ENCODE results near the gene PSME3.
A peak's percentile ranks its signal among the peaks of the same experiment; 100 is the strongest.

The PSME3 gene

GRCh38 chr17:42833767-42834422 lies 698 bp downstream of the PSME3 start:
- H3K4me3 Mint-ChIP-seq: peak overlapping the region; percentile 97
- no peaks in the 10 kb centered on the region for H3K27me3 Mint-ChIP-seq
- ATAC-seq (ENCODE audit: low read depth) (no peak), DNase-seq (ENCODE audit: low spot score in 2 of 2) (no peak)
- H3K27ac Mint-ChIP-seq: peak overlapping the region; percentile 99
- H3K4me1 Mint-ChIP-seq: peaks cover 14% of the 10 kb centered on the region
- peaks cover 4% of the 10 kb centered on the region for H3K36me3 Mint-ChIP-seq
- no peaks in the 10 kb centered on the region for H3K9me3 Mint-ChIP-seq

GRCh38 chr17:42835732-42836131 lies 2.5 kb downstream of the PSME3 start:
- no peak for ATAC-seq (ENCODE audit: low read depth)
- H3K9me3 Mint-ChIP-seq: no peaks in the 10 kb centered on the region
- DNase-seq (ENCODE audit: low spot score in 2 of 2): no peak
- H3K4me3 Mint-ChIP-seq: no peak overlapping the region
- H3K27me3 Mint-ChIP-seq: no peaks in the 10 kb centered on the region
- H3K27ac Mint-ChIP-seq: no peak overlapping the region
- peaks cover 14% of the 10 kb centered on the region for H3K4me1 Mint-ChIP-seq
- peaks cover 7% of the 10 kb centered on the region for H3K36me3 Mint-ChIP-seq

GRCh38 chr17:42841975-42842685 lies 8.9 kb downstream of the PSME3 start:
- no peaks in the 10 kb centered on the region for H3K27me3 Mint-ChIP-seq
- H3K4me3 Mint-ChIP-seq: no peak overlapping the region
- no peak overlapping the region for H3K27ac Mint-ChIP-seq
- H3K36me3 Mint-ChIP-seq: peaks cover 25% of the 10 kb centered on the region
- ATAC-seq (ENCODE audit: low read depth) (no peak), DNase-seq (ENCODE audit: low spot score in 2 of 2) (no peak)
- no peaks in the 10 kb centered on the region for H3K9me3 Mint-ChIP-seq
- peaks cover 2% of the 10 kb centered on the region for H3K4me1 Mint-ChIP-seq

GRCh38 chr17:42843358-42843934 lies 10.2 kb downstream of the PSME3 start:
- no peak overlapping the region for H3K4me3 Mint-ChIP-seq
- H3K9me3 Mint-ChIP-seq: no peaks in the 10 kb centered on the region
- no peak overlapping the region for H3K27ac Mint-ChIP-seq
- H3K27me3 Mint-ChIP-seq: no peaks in the 10 kb centered on the region
- peaks cover 20% of the 10 kb centered on the region for H3K36me3 Mint-ChIP-seq
- peak; percentile 51 for ATAC-seq (ENCODE audit: low read depth)
- peak in 1 of 2 donors; percentile 29 for DNase-seq (ENCODE audit: low spot score in 2 of 2)
- H3K4me1 Mint-ChIP-seq: peaks cover 2% of the 10 kb centered on the region

GRCh38 chr17:42844271-42844670 lies 11.1 kb downstream of the PSME3 start, which contains the start of gene AOC2:
Gene AOC2 (plus strand): TSS chr17:42844580. CDS start chr17:42844627, 47 bp downstream.
- H3K27me3 Mint-ChIP-seq: no peaks in the 10 kb centered on the region
- DNase-seq (ENCODE audit: low spot score in 2 of 2): no peak
- peaks cover 20% of the 10 kb centered on the region for H3K36me3 Mint-ChIP-seq
- no peak within 1 kb of the TSS for H3K27ac Mint-ChIP-seq
- no peak for ATAC-seq (ENCODE audit: low read depth)
- peaks cover 2% of the 10 kb centered on the region for H3K4me1 Mint-ChIP-seq
- no peak within 1 kb of the TSS for H3K4me3 Mint-ChIP-seq
- H3K9me3 Mint-ChIP-seq: no peaks in the 10 kb centered on the region

GRCh38 chr17:42844761-42845555 lies 11.8 kb downstream of the PSME3 start:
- no peak for ATAC-seq (ENCODE audit: low read depth)
- Mint-ChIP-seq H3K4me3 (no peak overlapping the region), H3K36me3 (peaks cover 17% of the 10 kb centered on the region), H3K4me1 (peaks cover 2% of the 10 kb centered on the region), H3K27me3 (no peaks in the 10 kb centered on the region), H3K27ac (no peak overlapping the region), H3K9me3 (no peaks in the 10 kb centered on the region)
- no peak for DNase-seq (ENCODE audit: low spot score in 2 of 2)

GRCh38 chr17:42845556-42845917 lies 12.3 kb downstream of the PSME3 start:
- Mint-ChIP-seq H3K27ac (peak overlapping the region; percentile 48), H3K9me3 (no peaks in the 10 kb centered on the region), H3K4me3 (no peak overlapping the region), H3K36me3 (peaks cover 17% of the 10 kb centered on the region), H3K4me1 (peaks cover 2% of the 10 kb centered on the region), H3K27me3 (no peaks in the 10 kb centered on the region)
- ATAC-seq (ENCODE audit: low read depth) (no peak), DNase-seq (ENCODE audit: low spot score in 2 of 2) (no peak)

- DNase-seq (ENCODE audit: low spot score in 2 of 2) (no peak), ATAC-seq (ENCODE audit: low read depth) (no peak)
- Mint-ChIP-seq H3K9me3 (no peaks in the 10 kb centered on the region), H3K36me3 (peaks cover 17% of the 10 kb centered on the region), H3K27ac (peak overlapping the region; percentile 48), H3K4me1 (peaks cover 2% of the 10 kb centered on the region), H3K27me3 (no peaks in the 10 kb centered on the region), H3K4me3 (no peak overlapping the region)
These were observed 12.9 kb downstream of the PSME3 start for GRCh38 chr17:42845918-42846593.

GRCh38 chr17:42846594-42847280 lies 13.5 kb downstream of the PSME3 start:
- Mint-ChIP-seq H3K4me3 (no peak overlapping the region), H3K4me1 (peaks cover 2% of the 10 kb centered on the region), H3K9me3 (no peaks in the 10 kb centered on the region), H3K27me3 (no peaks in the 10 kb centered on the region), H3K36me3 (peaks cover 15% of the 10 kb centered on the region), H3K27ac (no peak overlapping the region)
- no peak for ATAC-seq (ENCODE audit: low read depth)
- DNase-seq (ENCODE audit: low spot score in 2 of 2): no peak

GRCh38 chr17:42848093-42848492 lies 14.9 kb downstream of the PSME3 start:
- Mint-ChIP-seq H3K27me3 (no peaks in the 10 kb centered on the region), H3K9me3 (no peaks in the 10 kb centered on the region), H3K27ac (no peak overlapping the region), H3K36me3 (peaks cover 5% of the 10 kb centered on the region), H3K4me1 (peaks cover 2% of the 10 kb centered on the region), H3K4me3 (no peak overlapping the region)
- DNase-seq (ENCODE audit: low spot score in 2 of 2) (no peak), ATAC-seq (ENCODE audit: low read depth) (no peak)

- no peak overlapping the region for H3K4me3 Mint-ChIP-seq
- no peak overlapping the region for H3K27ac Mint-ChIP-seq
- H3K9me3 Mint-ChIP-seq: no peaks in the 10 kb centered on the region
- peaks cover 2% of the 10 kb centered on the region for H3K27me3 Mint-ChIP-seq
- H3K4me1 Mint-ChIP-seq: peaks cover 2% of the 10 kb centered on the region
- no peak for ATAC-seq (ENCODE audit: low read depth)
- DNase-seq (ENCODE audit: low spot score in 2 of 2): no peak
- H3K36me3 Mint-ChIP-seq: peaks cover 1% of the 10 kb centered on the region
These were observed 15.8 kb downstream of the PSME3 start for GRCh38 chr17:42849031-42849430.

- peaks cover 2% of the 10 kb centered on the region for H3K4me1 Mint-ChIP-seq
These were observed 16.4 kb downstream of the PSME3 start for GRCh38 chr17:42849451-42850181.

GRCh38 chr17:42850954-42851353 lies 17.8 kb downstream of the PSME3 start, which contains the start of gene AOC3:
Gene AOC3 (plus strand): TSS chr17:42851199. CDS start chr17:42851344, 145 bp downstream.
- H3K27ac Mint-ChIP-seq: no peak within 1 kb of the TSS
- DNase-seq (ENCODE audit: low spot score in 2 of 2): no peak

More at GRCh38 chr17:42849451-42850181, 16.4 kb downstream of the PSME3 start:
- Mint-ChIP-seq H3K27ac (no peak overlapping the region), H3K27me3 (peaks cover 2% of the 10 kb centered on the region), H3K36me3 (no peaks in the 10 kb centered on the region), H3K9me3 (no peaks in the 10 kb centered on the region), H3K4me3 (no peak overlapping the region)
- DNase-seq (ENCODE audit: low spot score in 2 of 2) (no peak), ATAC-seq (ENCODE audit: low read depth) (no peak)

More at GRCh38 chr17:42850954-42851353, 17.8 kb downstream of the PSME3 start, which contains the start of gene AOC3:
- no peaks in the 10 kb centered on the region for H3K36me3 Mint-ChIP-seq
- H3K9me3 Mint-ChIP-seq: no peaks in the 10 kb centered on the region
- peaks cover 2% of the 10 kb centered on the region for H3K27me3 Mint-ChIP-seq
- no peaks in the 10 kb centered on the region for H3K4me1 Mint-ChIP-seq
- no peak within 1 kb of the TSS for H3K4me3 Mint-ChIP-seq
- ATAC-seq (ENCODE audit: low read depth): no peak
